Activated CD8-positive, alpha-beta memory T cell treated with anti-CD3 and anti-CD28 coated beads for 1 hour (primary cell): ENCODE data around the gene ADAR.

ENCODE experiments used
- DNase-seq, 2 donors: peaks; one replicate each; pipeline ENCODE4 v3.0.0-alpha.2; 2020; ENCODE audit warnings: low read depth in 1 of 2; ENCODE audit errors: extremely low read depth in 1 of 2

The ADAR gene

GRCh38 chr1:154533952-154534844, 73.8 kb downstream of the ADAR start:
- DNase-seq = no peak
